Mucosa of stomach (tissue), 1 donor: ENCODE data around the gene FN1.

ENCODE experiments used
- H3K27me3 ChIP-seq: one replicate; pipeline ENCODE4 v1.7.0; 2013; ENCODE audit warnings: mild to moderate bottlenecking, low read length; ENCODE audit not compliant: control insufficient read depth, insufficient read depth
- H3K36me3 ChIP-seq: one replicate; pipeline ENCODE4 v1.7.0; 2013; ENCODE audit warnings: low read length; ENCODE audit not compliant: control insufficient read depth, insufficient read depth
- H3K4me1 ChIP-seq: one replicate; pipeline ENCODE4 v1.7.0; 2013; ENCODE audit warnings: mild to moderate bottlenecking, low read length; ENCODE audit not compliant: control insufficient read depth, insufficient read depth
- H3K4me3 ChIP-seq: one replicate; pipeline ENCODE4 v1.7.0; 2013; ENCODE audit warnings: low read length
- H3K9ac ChIP-seq: one replicate; pipeline ENCODE4 v1.7.0; 2013; ENCODE audit warnings: mild to moderate bottlenecking, low read length, moderate library complexity
- H3K9me3 ChIP-seq: one replicate; pipeline ENCODE4 v1.7.0; 2013; ENCODE audit warnings: mild to moderate bottlenecking, low read length, moderate library complexity; ENCODE audit not compliant: control insufficient read depth
- donor health status: Pancreatic carcinoma.

The FN1 gene

DNA sequence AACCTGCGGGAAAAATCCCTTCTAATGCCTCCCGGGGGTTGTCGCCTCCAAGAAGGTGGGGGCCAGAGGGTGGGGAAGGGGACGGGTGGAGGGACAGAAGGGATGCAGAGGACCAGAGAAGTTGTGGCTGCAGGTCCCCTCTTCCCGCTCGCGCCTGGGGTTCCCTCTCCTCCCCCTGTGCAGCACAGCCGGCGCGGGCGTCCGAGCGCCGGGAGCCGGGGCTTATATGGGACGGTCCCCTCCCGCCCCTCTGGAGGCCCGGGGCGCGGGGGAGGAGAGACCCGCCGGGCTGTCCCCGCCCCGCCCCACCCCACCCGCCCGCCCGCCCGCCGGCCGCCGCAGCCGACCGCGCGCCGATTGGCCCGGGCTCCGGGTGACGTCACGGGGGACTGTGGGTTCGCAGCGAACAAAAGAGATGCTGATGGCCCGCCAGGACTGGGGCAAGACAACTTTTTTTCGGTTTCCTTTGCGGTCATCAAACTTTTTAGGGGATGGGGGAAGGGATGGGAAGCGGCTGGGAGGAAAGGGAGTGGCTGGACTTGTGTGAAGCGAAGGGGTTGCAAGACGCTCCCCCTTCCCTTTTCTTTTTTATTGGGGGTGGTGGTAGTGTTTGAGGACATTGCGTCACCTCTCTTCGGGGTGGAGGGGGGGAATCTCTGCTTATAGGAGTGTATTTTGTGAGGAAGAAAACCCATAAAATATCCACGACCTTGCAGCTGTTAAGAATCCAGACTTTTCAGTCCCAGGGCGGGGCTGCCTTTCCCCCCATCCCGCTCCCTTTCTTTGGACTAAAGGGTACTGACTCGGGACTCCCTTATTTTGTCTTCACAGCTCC, at the start of gene FN1:
Gene FN1 (minus strand): TSS at position 199 of the 835 bp plus-strand sequence. CDS start 266 bp downstream, outside the sequence.
- H3K4me3 ChIP-seq: peak within 1 kb of the TSS; percentile 56
- H3K27me3 ChIP-seq: peaks cover 33% of the 10 kb centered on the region
- H3K36me3 ChIP-seq: no peaks in the 10 kb centered on the region
- H3K9me3 ChIP-seq: no peaks in the 10 kb centered on the region
- H3K4me1 ChIP-seq: peaks cover 17% of the 10 kb centered on the region
- peak within 1 kb of the TSS; percentile 62 for H3K9ac ChIP-seq

GRCh38 chr2:215485032-215485431, 49.2 kb upstream of the FN1 start:
- Histone ChIP-seq H3K9me3 (no peaks in the 10 kb centered on the region), H3K27me3 (no peaks in the 10 kb centered on the region)

DNA sequence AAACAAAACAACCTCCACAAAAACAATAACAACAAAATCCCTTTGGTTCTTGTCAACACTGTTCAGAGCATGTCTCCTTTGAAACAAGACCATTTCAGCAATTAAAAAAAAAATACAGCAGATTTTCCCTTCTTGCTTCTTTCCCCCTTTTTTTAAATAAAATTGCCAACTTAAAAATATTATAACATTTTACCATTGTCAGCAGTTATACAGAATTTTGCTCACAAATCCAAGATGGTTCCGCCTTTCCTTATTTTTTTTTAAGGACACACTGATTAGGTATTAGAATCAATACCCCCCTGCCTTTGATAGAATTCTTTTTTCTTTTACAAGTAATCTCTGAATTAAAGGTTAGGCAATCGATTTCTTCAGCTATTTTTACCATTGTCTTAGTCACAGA, 48.7 kb upstream of the FN1 start:
- Histone ChIP-seq H3K9ac (no peak overlapping the region), H3K4me3 (no peak overlapping the region), H3K36me3 (no peaks in the 10 kb centered on the region), H3K4me1 (no peaks in the 10 kb centered on the region), H3K27me3 (no peaks in the 10 kb centered on the region), H3K9me3 (no peaks in the 10 kb centered on the region)

More at GRCh38 chr2:215485032-215485431, 49.2 kb upstream of the FN1 start:
- H3K4me1 ChIP-seq: no peaks in the 10 kb centered on the region
- H3K4me3 ChIP-seq: no peak overlapping the region
- H3K9ac ChIP-seq: no peak overlapping the region
- H3K36me3 ChIP-seq: no peaks in the 10 kb centered on the region

GRCh38 chr2:215483431-215483830, 47.6 kb upstream of the FN1 start:
- Histone ChIP-seq H3K27me3 (no peaks in the 10 kb centered on the region), H3K4me3 (no peak overlapping the region), H3K4me1 (no peaks in the 10 kb centered on the region), H3K36me3 (no peaks in the 10 kb centered on the region), H3K9me3 (no peaks in the 10 kb centered on the region), H3K9ac (no peak overlapping the region)

- no peak overlapping the region for H3K9ac ChIP-seq
- no peaks in the 10 kb centered on the region for H3K27me3 ChIP-seq
- H3K36me3 ChIP-seq: no peaks in the 10 kb centered on the region
- H3K4me3 ChIP-seq: no peak overlapping the region
- no peaks in the 10 kb centered on the region for H3K4me1 ChIP-seq
- H3K9me3 ChIP-seq: no peaks in the 10 kb centered on the region
These were observed 43.8 kb upstream of the FN1 start for GRCh38 chr2:215479536-215480240.

DNA sequence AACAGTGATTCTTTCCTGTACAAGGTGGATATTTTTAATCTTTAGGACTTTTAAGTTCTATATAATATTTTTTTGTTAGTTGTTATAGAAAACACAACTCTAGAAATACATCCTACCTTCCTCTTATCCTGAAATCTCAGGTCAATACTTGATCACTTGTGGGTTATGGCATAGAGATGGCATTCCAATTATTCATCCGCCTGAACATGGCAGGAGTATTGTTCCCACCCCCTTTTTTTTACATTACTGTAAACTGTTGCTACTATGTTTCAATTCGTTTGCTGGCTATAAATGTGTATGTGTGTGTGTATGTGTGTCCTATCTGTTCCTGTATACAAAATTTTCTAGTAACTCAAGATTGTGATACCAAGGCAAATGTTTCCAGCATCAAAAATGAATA, 43.3 kb upstream of the FN1 start:
- Histone ChIP-seq H3K4me1 (no peaks in the 10 kb centered on the region), H3K9me3 (no peaks in the 10 kb centered on the region), H3K36me3 (no peaks in the 10 kb centered on the region), H3K9ac (no peak overlapping the region), H3K27me3 (no peaks in the 10 kb centered on the region), H3K4me3 (no peak overlapping the region)

DNA sequence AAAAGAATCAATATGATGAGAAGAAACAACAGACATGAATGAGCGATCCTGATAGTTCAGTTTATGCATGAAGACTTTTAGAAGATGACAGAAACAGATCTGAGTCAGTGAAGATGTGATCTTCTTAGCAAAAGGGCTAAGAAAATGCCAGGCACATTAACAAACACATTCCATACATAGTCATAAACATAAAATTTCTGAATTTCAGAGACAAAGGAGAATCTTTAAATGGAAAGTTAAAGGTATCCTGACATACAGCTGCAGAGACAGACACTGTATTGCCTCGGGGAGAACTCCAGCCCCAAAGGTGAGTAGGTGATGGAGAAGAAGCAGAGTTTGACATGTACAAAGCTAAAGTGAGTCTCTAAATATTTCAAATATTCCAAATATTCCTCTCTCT, 40.6 kb upstream of the FN1 start:
- Histone ChIP-seq H3K9ac (no peak overlapping the region), H3K27me3 (no peaks in the 10 kb centered on the region), H3K4me3 (no peak overlapping the region), H3K9me3 (no peaks in the 10 kb centered on the region), H3K36me3 (no peaks in the 10 kb centered on the region), H3K4me1 (no peaks in the 10 kb centered on the region)

DNA sequence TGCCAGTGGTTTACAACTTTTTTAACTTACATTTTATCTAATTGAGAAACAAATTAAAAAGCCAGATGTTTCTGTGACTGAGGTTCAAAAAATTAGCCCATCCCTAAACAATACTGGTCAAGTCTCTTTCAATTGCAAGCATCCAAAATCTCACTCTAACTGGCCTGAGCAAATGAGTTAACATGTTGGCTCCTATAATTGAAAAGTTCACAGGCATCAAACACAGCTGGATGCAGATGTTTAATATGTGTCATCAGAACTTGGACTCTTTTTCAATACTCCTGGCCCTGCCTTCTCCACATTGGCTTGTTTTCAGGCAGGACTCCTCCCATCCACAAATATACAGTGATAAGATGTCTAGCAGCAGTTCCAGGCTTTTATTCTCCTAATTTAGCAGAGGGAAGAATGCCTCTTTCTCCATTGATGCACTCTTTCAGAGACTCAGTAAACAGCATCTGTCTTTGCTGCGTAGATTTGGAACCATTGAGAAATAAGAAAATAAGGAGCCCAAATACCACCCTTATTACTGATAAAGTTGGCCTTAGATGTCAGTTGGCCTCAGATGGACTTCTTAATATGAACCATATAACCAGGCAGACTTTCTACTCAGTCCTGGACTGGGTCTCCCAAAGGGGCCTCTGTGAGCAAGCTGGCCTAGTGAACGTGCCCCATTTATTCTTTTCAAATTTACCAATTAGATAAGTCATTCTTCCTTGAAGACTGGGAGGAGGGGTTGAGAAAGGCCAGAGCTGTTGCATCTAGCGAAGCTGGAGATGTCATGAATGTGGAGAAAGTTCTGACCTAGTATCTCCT, 30.4 kb upstream of the FN1 start:
- Histone ChIP-seq H3K4me1 (no peaks in the 10 kb centered on the region), H3K9me3 (no peaks in the 10 kb centered on the region), H3K27me3 (no peaks in the 10 kb centered on the region), H3K9ac (no peak overlapping the region), H3K4me3 (no peak overlapping the region), H3K36me3 (no peaks in the 10 kb centered on the region)

DNA sequence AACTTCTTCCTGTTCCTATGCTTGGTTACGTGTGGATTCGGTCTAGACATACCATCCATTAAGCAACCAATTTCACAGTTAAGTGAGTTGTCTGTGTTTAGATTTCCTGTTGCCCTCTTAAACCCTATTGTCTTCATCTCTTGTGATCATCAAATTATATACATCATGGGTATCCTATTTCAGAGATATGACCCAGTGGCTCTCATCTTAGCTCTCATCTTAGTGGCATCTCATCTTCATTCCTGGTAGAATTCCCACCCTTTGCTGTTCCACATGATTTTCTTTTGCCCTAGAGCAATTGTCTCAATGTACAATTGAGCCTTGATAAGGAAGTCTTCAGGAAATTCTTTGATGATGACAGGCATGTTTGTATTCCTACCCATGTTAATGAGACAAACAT, 29.4 kb upstream of the FN1 start:
- H3K4me3 ChIP-seq: no peak overlapping the region
- no peaks in the 10 kb centered on the region for H3K36me3 ChIP-seq
- no peaks in the 10 kb centered on the region for H3K27me3 ChIP-seq
- H3K9ac ChIP-seq: no peak overlapping the region
- H3K9me3 ChIP-seq: no peaks in the 10 kb centered on the region
- H3K4me1 ChIP-seq: no peaks in the 10 kb centered on the region

- H3K9me3 ChIP-seq: no peaks in the 10 kb centered on the region
- H3K4me3 ChIP-seq: no peak overlapping the region
- no peak overlapping the region for H3K9ac ChIP-seq
- no peaks in the 10 kb centered on the region for H3K27me3 ChIP-seq
- H3K36me3 ChIP-seq: no peaks in the 10 kb centered on the region
- H3K4me1 ChIP-seq: no peaks in the 10 kb centered on the region
These were observed 26.1 kb upstream of the FN1 start for GRCh38 chr2:215461836-215462532.

GRCh38 chr2:215460682-215461382, 25.0 kb upstream of the FN1 start:
- no peaks in the 10 kb centered on the region for H3K4me1 ChIP-seq
- H3K4me3 ChIP-seq: no peak overlapping the region
- no peak overlapping the region for H3K9ac ChIP-seq
- H3K9me3 ChIP-seq: no peaks in the 10 kb centered on the region
- H3K27me3 ChIP-seq: no peaks in the 10 kb centered on the region
- no peaks in the 10 kb centered on the region for H3K36me3 ChIP-seq
